Measurements from ENCODE around the gene HOXC11.

Gene HOXC11

GRCh38 chr12:53960187-53961024 lies 12.5 kb upstream of the HOXC11 start:
- Mint-ChIP-seq H3K9me3 (no peaks in the 10 kb centered on the region), H3K27me3 (peaks cover 91% of the 10 kb centered on the region), H3K4me1 (ENCODE audit: low read depth) (peaks cover 30% of the 10 kb centered on the region), H3K36me3 (ENCODE audit: low read depth) (no peaks in the 10 kb centered on the region), H3K4me3 (no peak overlapping the region), H3K27ac (peak overlapping the region; percentile 61)

- H3K27me3 Mint-ChIP-seq, result peaks cover 91% of the 10 kb centered on the region
- H3K4me1 Mint-ChIP-seq (ENCODE audit: low read depth), result peaks cover 30% of the 10 kb centered on the region
- H3K27ac Mint-ChIP-seq, result no peak overlapping the region
- no peak overlapping the region for H3K4me3 Mint-ChIP-seq
- H3K36me3 Mint-ChIP-seq (ENCODE audit: low read depth), result no peaks in the 10 kb centered on the region
- no peaks in the 10 kb centered on the region for H3K9me3 Mint-ChIP-seq
Measured at GRCh38 chr12:53961025-53961761, 11.7 kb upstream of the HOXC11 start.

- H3K27ac Mint-ChIP-seq, result no peak overlapping the region
- no peaks in the 10 kb centered on the region for H3K36me3 Mint-ChIP-seq (ENCODE audit: low read depth)
Measured at GRCh38 chr12:53963005-53963404, 9.9 kb upstream of the HOXC11 start.

GRCh38 chr12:53963434-53964314 lies 9.3 kb upstream of the HOXC11 start:
- Mint-ChIP-seq H3K4me1 (ENCODE audit: low read depth) (peaks cover 32% of the 10 kb centered on the region), H3K36me3 (ENCODE audit: low read depth) (no peaks in the 10 kb centered on the region), H3K27me3 (peaks cover 91% of the 10 kb centered on the region), H3K4me3 (peak overlapping the region; percentile 31), H3K9me3 (no peaks in the 10 kb centered on the region), H3K27ac (peak overlapping the region; percentile 55)

More at GRCh38 chr12:53963005-53963404, 9.9 kb upstream of the HOXC11 start:
- Mint-ChIP-seq H3K27me3 (peaks cover 91% of the 10 kb centered on the region), H3K4me3 (no peak overlapping the region), H3K4me1 (ENCODE audit: low read depth) (peaks cover 32% of the 10 kb centered on the region), H3K9me3 (no peaks in the 10 kb centered on the region)

GRCh38 chr12:53964315-53964713 lies 8.6 kb upstream of the HOXC11 start:
- no peak overlapping the region for H3K4me3 Mint-ChIP-seq
- H3K36me3 Mint-ChIP-seq (ENCODE audit: low read depth), result no peaks in the 10 kb centered on the region
- H3K27ac Mint-ChIP-seq, result no peak overlapping the region
- peaks cover 32% of the 10 kb centered on the region for H3K4me1 Mint-ChIP-seq (ENCODE audit: low read depth)
- H3K27me3 Mint-ChIP-seq, result peaks cover 91% of the 10 kb centered on the region
- H3K9me3 Mint-ChIP-seq, result no peaks in the 10 kb centered on the region

- H3K9me3 Mint-ChIP-seq, result no peaks in the 10 kb centered on the region
- H3K36me3 Mint-ChIP-seq (ENCODE audit: low read depth), result no peaks in the 10 kb centered on the region
Measured at GRCh38 chr12:53965281-53966084, 7.4 kb upstream of the HOXC11 start.

GRCh38 chr12:53966085-53966384 lies 6.9 kb upstream of the HOXC11 start:
- H3K36me3 Mint-ChIP-seq (ENCODE audit: low read depth), result no peaks in the 10 kb centered on the region
- peak overlapping the region; percentile 22 for H3K4me3 Mint-ChIP-seq
- H3K27me3 Mint-ChIP-seq, result peaks cover 95% of the 10 kb centered on the region
- peaks cover 28% of the 10 kb centered on the region for H3K4me1 Mint-ChIP-seq (ENCODE audit: low read depth)
- no peak overlapping the region for H3K27ac Mint-ChIP-seq
- no peaks in the 10 kb centered on the region for H3K9me3 Mint-ChIP-seq

More at GRCh38 chr12:53965281-53966084, 7.4 kb upstream of the HOXC11 start:
- H3K4me3 Mint-ChIP-seq, result peak overlapping the region; percentile 22
- H3K27ac Mint-ChIP-seq, result no peak overlapping the region
- H3K27me3 Mint-ChIP-seq, result peaks cover 91% of the 10 kb centered on the region
- H3K4me1 Mint-ChIP-seq (ENCODE audit: low read depth), result peaks cover 29% of the 10 kb centered on the region

GRCh38 chr12:53966385-53967133 lies 6.4 kb upstream of the HOXC11 start:
- Mint-ChIP-seq H3K27ac (no peak overlapping the region), H3K4me3 (peak overlapping the region; percentile 14), H3K36me3 (ENCODE audit: low read depth) (no peaks in the 10 kb centered on the region), H3K4me1 (ENCODE audit: low read depth) (peaks cover 28% of the 10 kb centered on the region), H3K9me3 (no peaks in the 10 kb centered on the region), H3K27me3 (peaks cover 99% of the 10 kb centered on the region)

GRCh38 chr12:53967421-53967925 lies 5.5 kb upstream of the HOXC11 start:
- no peak overlapping the region for H3K4me3 Mint-ChIP-seq
- peaks cover 28% of the 10 kb centered on the region for H3K4me1 Mint-ChIP-seq (ENCODE audit: low read depth)
- H3K27me3 Mint-ChIP-seq, result peaks cover 99% of the 10 kb centered on the region
- H3K9me3 Mint-ChIP-seq, result no peaks in the 10 kb centered on the region
- no peaks in the 10 kb centered on the region for H3K36me3 Mint-ChIP-seq (ENCODE audit: low read depth)
- H3K27ac Mint-ChIP-seq, result no peak overlapping the region

GRCh38 chr12:53968214-53969127 lies 4.5 kb upstream of the HOXC11 start:
- no peak overlapping the region for H3K27ac Mint-ChIP-seq
- peaks cover 3% of the 10 kb centered on the region for H3K36me3 Mint-ChIP-seq (ENCODE audit: low read depth)
- H3K27me3 Mint-ChIP-seq, result peaks cover 100% of the 10 kb centered on the region
- H3K4me1 Mint-ChIP-seq (ENCODE audit: low read depth), result peaks cover 33% of the 10 kb centered on the region
- no peaks in the 10 kb centered on the region for H3K9me3 Mint-ChIP-seq
- H3K4me3 Mint-ChIP-seq, result no peak overlapping the region

GRCh38 chr12:53969588-53970259 lies 3.2 kb upstream of the HOXC11 start:
- peaks cover 3% of the 10 kb centered on the region for H3K36me3 Mint-ChIP-seq (ENCODE audit: low read depth)

GRCh38 chr12:53970451-53970850 lies 2.5 kb upstream of the HOXC11 start:
- Mint-ChIP-seq H3K4me1 (ENCODE audit: low read depth) (peaks cover 23% of the 10 kb centered on the region), H3K9me3 (no peaks in the 10 kb centered on the region), H3K36me3 (ENCODE audit: low read depth) (peaks cover 4% of the 10 kb centered on the region), H3K27me3 (peaks cover 92% of the 10 kb centered on the region), H3K27ac (no peak overlapping the region), H3K4me3 (no peak overlapping the region)

More at GRCh38 chr12:53969588-53970259, 3.2 kb upstream of the HOXC11 start:
- Mint-ChIP-seq H3K4me3 (no peak overlapping the region), H3K27me3 (peaks cover 94% of the 10 kb centered on the region), H3K9me3 (no peaks in the 10 kb centered on the region), H3K4me1 (ENCODE audit: low read depth) (peaks cover 24% of the 10 kb centered on the region), H3K27ac (no peak overlapping the region)

Measured in stimulated activated naive CD8-positive, alpha-beta T cell treated with anti-CD3 and anti-CD28 coated beads, Interleukin-15, Interleukin-2, amounts not matched to agents 100 ng/mL and 50 ng/mL, for 24 hours (primary cell).